Lower leg skin (tissue), 3 donors: ENCODE measurements around the gene SCLY.

Experiments
- POLR2A ChIP-seq, 2 donors: fragments of 450-650 bp; IDR thresholded peaks; one replicate each; pipeline ENCODE4 v1.6.1; 2016 to 2017; ENCODE audit warnings: antibody characterized with exemption in 2 of 2, mild to moderate bottlenecking in 1 of 2, moderate library complexity in 1 of 2
- TF ChIP-seq, protein P1 (sequence below), 3 donors: fragments of 450-650 bp; IDR thresholded peaks; one replicate each; pipeline ENCODE4 v1.5.1; 2016; ENCODE audit warnings: antibody characterized with exemption in 3 of 3, mild to moderate bottlenecking in 3 of 3, moderate library complexity in 2 of 3

DNA sequence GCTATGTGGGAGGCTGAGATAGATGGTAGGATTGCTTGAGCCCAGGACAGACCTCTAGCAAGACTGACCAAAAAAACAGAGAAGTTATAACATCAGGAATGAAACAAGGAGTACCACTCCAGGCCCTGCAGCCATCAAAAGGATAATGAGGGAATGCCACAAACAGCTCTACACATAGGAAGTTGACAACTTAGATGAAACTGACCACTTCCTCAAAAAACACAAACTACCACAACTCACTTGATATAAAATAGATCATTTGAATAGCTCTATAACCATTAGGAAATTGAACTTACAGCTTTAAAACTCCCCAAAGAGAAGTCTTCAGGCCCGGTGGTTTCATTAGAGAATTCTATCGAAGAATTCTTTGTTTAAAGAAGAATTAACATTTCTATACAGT is 26.4 kb downstream of the SCLY start:
- TF ChIP-seq, protein P1, sequence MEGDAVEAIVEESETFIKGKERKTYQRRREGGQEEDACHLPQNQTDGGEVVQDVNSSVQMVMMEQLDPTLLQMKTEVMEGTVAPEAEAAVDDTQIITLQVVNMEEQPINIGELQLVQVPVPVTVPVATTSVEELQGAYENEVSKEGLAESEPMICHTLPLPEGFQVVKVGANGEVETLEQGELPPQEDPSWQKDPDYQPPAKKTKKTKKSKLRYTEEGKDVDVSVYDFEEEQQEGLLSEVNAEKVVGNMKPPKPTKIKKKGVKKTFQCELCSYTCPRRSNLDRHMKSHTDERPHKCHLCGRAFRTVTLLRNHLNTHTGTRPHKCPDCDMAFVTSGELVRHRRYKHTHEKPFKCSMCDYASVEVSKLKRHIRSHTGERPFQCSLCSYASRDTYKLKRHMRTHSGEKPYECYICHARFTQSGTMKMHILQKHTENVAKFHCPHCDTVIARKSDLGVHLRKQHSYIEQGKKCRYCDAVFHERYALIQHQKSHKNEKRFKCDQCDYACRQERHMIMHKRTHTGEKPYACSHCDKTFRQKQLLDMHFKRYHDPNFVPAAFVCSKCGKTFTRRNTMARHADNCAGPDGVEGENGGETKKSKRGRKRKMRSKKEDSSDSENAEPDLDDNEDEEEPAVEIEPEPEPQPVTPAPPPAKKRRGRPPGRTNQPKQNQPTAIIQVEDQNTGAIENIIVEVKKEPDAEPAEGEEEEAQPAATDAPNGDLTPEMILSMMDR (IDR thresholded peaks at IDR 0.05) = no peak
- no peak for TF ChIP-seq POLR2A (IDR thresholded peaks at IDR 0.05)
